GM18517 (cell line): ENCODE results near the gene CACNG3.

Experiments
- ATAC-seq: cut with Tn5 transposase; IDR thresholded peaks from one replicate; pipeline ENCODE4 v1.9.1; 2021; ENCODE audit warnings: mild to moderate bottlenecking, moderate library complexity; ENCODE audit not compliant: unreplicated experiment

Gene CACNG3

GRCh38 chr16:24381470-24382118 lies 125.5 kb downstream of the CACNG3 start:
- no peak for ATAC-seq

- ATAC-seq: no peak
Measured at GRCh38 chr16:24382762-24383407, 126.8 kb downstream of the CACNG3 start.

DNA sequence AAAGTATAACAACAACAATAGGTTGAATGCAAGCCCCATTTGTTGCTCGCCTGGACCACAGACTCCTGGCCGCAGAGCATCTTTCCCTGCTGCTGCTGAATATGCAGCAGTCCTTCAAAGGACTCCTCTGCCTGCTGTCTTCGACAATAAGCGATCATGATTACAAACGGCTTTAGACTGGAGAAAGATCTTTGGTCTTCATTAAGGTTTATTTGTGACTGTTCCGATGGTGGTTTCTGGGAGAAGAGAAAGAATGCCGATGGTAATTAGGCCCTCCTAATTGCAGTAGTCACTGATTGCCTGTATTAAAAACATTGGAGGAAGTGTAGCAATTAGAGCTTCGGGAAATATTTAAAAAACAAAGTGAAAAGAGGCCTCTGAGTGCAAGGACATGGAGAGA lies 138.2 kb downstream of the CACNG3 start:
- no peak for ATAC-seq

GRCh38 chr16:24396350-24397271 lies 140.5 kb downstream of the CACNG3 start:
- ATAC-seq: no peak

DNA sequence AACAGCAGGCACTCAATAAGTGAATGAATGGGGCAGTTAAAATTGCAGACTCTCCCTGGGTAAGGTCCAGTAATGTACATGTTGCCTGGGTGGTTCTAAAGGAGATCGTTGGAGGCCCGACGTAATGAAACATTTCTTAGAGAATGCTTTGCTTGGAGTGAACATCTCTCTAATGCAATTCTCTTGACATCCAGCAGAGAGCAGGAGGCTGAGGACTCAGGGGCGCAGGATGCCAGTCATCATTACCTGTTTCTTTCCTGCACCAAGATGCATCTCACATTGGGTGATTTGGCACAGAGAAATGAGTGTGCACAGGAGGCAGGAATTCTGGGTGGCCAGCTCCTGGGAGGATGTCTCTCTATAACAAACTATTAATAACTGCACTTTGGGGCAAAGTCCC lies 152.9 kb downstream of the CACNG3 start:
- ATAC-seq: no peak
